GM19463 (cell line): Measurements from ENCODE around the gene PRAMEF1.
"Not testable (repeated sequence)": the region's sequence is repeated elsewhere in the genome, so short reads cannot be mapped to it uniquely, and the experiment has no call there.

Source experiments
- ATAC-seq: cut with Tn5 transposase; IDR thresholded peaks from one replicate; pipeline ENCODE4 v1.9.1; 2021; ENCODE audit warnings: mild to moderate bottlenecking, moderate library complexity; ENCODE audit not compliant: unreplicated experiment

Gene PRAMEF1, protein sequence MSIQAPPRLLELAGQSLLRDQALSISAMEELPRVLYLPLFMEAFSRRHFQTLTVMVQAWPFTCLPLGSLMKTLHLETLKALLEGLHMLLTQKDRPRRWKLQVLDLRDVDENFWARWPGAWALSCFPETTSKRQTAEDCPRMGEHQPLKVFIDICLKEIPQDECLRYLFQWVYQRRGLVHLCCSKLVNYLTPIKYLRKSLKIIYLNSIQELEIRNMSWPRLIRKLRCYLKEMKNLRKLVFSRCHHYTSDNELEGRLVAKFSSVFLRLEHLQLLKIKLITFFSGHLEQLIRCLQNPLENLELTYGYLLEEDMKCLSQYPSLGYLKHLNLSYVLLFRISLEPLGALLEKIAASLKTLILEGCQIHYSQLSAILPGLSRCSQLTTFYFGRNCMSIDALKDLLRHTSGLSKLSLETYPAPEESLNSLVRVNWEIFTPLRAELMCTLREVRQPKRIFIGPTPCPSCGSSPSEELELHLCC

DNA sequence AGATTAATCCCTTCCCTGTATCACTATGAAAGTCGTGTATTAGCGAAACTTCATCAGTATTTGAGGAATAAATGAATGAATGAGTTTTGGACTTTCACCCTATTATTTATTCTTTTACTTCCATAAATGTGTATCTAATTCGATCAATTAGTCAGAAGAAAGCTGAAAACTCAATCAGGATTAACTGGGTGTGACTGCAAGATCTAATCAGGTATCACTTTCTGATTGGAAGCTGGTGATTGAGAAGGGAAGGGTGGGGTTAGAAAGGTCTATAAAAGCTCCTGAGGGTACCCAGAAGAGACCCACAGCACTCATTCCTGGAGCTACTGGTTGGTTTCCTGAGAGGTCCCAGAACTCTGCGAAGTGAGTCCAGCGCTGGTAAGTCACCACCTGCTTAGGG is at the start of gene PRAMEF1:
PRAMEF1 (plus strand) TSS at position 301 of the 400 bp plus-strand sequence. CDS start 1,831 bp downstream, outside the sequence.
- not testable (repeated sequence) for ATAC-seq

DNA sequence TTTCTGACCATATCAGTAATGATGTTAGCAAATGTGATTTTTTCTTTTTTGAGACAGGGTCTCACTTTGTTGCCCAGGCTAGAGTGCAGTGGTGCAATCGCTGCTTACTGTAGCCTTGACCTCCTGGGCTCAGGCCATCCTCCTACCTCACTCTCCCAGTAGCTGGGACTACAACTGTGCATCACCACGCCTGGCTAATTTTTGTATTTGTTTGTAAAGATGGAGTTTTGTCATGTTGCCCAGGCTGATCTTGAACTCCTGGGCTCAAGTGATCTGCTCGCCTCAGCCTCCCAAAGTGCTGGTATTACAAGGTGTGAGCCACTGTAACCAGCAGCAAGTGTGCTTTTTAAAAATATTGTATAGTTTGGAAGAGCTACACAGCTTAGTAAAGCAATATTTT is 49.3 kb upstream of the PRAMEF1 start:
- ATAC-seq = no peak

DNA sequence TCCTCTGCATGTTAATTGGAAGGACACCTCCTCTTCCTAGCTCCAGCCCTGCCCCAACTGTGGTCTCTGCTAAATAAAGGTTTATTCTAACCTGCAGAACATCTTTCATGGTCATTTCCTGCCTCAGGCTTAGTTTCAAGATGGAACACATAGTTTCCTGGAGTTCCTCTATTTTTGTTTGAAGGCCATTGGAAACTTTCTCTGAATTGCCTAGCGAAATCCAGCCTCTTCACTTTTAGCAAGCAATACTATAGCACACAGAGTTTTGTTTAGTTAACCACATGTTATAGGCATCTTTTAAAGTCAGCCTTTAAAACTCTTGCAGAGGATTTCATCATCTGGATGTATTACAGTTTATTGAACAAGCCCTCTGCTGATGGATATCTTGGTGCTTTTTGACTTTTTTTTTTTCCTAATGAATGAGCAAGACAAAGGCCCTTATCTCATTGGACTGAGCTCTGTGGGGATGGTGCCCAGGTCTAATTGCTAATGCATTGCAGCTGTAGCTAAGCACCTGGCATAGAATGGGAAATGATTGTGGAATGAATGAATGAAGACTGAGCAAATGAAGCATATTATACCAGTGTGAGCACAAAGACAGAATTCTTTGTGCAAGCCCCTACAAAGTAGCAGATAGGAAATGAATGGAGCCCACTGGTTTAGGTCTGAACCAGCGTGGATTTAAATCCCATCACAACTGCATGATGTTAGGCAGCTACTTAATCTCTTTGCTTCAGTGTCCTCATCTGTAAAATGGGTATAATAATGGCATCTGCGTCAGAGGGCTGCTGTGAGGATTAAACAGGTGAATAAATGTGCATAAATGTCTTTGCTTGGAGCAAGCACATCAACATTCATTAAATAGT is 45.8 kb upstream of the PRAMEF1 start:
- ATAC-seq = no peak

DNA sequence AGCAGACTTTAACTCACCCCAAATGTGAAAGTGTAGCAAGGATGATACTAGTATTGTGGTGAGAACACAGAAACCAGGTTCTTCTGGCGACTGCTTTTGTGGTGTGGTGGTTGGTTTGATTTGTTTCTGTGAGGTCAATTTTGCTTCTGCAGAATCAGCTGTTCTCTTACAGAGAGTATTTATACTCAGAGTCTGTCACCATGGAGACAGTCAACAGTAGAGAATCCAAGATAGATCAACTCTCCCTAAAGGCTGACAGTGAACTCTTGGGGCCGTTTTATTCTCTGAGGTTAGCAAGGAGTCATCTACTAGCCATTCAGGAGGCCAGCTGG is 45.2 kb upstream of the PRAMEF1 start, which contains the start of gene CFAP107:
CFAP107 (plus strand) TSS at position 209 of the 332 bp plus-strand sequence. CDS start 231 bp downstream, outside the sequence.
- ATAC-seq = no peak

DNA sequence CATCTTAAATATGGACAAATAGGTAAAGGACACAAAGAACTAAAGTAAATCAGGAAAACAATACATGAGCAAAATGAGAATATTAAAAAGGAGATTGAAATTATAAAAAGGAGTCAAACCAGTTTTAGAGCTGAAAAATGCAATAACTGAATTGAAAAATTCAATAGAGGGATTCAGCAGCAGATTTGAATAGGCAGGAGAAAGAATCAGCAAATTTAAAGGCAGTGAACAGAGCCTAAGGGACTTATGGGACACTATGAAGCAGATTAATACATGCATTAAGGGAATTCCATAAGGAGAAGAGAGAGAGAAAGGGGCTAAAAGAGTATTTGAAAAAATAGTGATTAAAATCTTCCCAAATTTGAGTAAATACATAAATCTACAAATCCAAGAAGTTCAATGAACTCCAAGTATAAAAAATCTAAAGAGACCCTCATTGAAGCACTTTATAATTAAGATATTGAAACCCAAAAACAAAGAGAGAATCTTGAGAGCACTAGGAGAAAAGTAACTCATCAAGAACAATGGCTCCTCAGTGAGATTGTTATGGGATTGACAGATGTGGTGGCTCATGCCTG is 42.3 kb upstream of the PRAMEF1 start:
- no peak for ATAC-seq

DNA sequence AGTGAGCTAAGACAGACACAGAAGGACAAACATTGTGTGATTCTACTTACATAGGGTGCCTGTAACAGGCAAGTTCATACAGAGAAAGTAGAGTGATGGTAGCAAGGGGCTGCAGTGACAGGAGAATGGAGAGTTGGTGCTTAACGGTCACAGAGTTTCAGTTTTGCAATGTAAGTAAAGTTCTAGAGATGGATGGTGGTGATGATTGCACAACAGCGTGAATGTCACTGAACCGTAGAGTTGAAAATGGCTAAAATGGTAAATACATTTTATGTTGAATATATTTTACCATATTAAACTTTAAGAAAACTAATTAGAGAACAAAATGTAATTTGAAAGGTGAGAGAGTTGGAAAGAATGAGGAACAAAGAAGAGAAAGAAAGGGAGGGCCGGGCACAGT is 36.5 kb upstream of the PRAMEF1 start:
- ATAC-seq = no peak

DNA sequence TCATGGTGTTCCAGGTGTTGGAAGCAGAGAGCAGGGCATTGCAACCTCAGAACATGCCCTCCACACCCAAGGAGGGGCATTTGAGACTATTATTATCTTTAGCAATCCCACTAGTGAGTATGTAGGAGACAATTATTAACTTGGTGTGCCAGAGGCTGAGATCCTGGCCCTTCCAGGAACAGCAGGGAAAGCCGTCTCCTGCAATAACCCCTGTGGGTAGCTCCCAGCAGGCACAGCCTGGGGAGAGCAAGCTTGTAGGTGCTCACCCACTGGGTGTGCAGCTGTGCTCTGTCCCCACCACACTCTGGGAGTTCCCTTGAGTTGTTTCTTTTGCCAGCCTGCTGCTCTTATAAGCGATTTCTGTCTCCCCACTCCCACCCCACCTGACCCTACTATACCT is 34.9 kb upstream of the PRAMEF1 start:
- no peak for ATAC-seq

DNA sequence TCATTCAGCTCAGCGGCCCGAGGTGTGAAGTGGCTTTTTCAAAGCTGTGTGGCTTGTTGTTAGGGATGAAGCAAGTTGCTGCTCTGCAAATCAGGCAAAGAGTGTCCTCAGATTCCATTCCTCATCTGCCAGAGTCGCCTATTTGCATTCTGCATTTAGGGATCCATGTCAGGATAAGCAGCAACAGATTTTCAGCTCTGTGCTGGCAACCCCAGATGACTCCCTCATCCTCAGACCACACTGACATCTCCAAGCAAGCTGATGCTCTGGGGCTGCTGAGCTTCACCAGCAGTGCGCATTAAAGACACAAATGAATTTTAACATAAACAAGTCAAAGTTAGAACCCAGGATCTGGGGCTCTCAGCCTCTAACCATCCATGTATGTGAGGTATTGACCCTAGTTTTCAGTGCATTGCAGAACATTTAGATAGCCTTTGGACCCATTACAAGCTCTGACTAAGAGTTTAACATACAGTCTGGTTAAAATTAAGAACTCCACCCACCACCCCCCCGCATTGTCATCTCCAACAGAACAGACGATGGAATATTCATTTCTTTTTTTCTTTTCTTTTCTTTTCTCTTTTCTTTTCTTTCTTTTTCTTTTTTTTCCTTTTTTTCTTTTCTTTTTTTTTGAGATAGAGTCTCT is 34.3 kb upstream of the PRAMEF1 start:
- no peak for ATAC-seq

DNA sequence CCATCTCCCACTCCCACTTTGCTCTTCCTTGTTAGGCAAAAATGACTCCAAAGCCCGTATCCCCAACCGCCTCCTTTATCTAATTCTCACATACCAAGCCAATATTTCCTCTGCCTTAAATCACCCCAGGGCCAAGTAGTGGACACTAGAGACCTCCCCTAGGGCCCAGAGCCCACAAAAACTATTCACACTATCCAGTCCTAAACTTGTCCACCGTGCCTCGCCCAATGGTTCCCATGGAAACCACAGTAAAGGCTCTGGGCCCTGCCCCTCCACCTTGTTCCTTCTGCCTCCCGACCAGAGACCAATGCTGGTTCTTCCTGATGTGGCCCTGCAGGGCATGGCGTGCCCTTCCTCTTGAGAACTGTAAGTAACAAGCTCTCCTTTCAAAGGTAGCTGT is 33.4 kb upstream of the PRAMEF1 start:
- no peak for ATAC-seq

DNA sequence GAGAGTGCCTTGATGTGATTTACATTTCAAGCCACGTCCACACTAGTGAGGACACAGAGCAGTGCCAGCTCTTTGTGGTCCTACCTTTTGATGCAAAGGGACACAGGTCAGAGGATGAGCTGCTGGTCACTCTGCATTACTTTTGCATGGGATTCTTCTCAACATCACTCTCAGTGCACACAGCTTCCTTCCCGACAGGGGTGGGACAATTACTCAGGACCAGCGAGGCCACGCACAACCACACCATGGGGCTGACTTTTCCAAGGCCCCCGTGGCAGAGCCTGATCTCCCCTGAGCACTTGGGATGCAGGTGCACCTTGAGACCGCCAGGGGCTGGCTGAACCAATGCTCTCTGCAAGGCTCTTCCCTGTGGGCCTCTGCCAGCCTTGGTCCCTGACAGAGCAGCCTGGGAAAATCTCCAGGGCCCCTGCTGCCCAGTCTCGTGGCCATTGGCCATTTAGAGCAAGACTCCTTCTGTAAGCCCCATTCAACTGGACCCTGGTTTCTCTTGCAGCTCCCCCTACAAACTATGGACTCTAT is 30.9 kb upstream of the PRAMEF1 start:
- ATAC-seq = no peak

DNA sequence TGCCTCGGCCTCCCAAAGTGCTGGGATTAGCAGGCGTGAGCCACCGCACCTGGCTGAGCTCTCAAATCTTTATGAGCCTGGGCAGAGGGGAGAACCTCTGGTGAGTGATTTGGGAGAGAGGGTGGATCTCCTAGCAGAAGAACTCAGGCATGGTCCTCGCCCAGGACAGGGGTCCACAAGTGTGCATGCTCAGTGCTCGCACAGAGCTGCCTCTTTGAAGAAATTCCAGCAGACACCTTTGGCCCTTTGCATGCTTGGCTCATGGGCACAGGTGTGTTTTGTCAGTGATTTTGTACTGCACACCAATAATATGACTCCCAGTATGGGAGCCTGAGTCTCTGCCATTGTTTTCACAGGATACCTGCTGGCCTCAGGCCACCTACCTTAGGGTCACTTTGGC is 29.4 kb upstream of the PRAMEF1 start:
- ATAC-seq = no peak

DNA sequence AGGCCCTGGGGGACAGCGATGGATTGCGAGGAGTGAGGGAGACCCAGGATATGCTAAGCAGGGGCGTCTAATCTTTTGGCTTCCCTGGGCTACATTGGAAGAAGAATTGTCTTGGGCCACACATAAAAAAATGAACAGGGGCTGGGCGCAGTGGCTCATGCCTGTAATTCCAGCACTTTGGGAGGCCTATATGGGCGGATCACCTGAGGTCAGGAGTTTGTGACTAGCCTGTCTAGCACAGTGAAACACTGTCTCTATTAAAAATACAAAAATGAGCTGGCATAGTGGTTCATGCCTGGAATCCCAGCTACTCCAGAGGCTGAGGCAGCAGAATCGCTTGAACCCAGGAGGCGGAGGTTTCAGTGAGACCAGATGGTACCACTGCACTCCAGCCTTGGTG is 28.4 kb upstream of the PRAMEF1 start:
- no peak for ATAC-seq

DNA sequence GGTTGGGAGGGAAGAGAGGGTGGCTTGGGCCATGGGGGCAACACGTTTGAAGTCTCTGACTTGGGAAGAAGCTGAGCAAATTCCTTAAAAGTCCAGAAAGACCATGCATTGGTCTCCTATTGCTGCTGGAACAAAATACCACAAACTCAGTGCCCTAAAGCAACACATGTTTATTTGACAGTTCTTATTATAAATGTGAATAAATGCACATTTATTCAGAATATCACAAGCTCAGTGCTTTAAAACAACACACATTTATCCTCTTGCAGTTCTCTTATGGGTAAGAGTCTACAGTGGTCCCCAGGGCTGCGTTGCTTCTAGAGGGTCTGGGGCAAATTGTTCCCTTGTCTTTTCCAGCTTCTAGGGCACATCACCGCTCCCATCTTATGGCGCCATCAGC is 27.7 kb upstream of the PRAMEF1 start:
- no peak for ATAC-seq

DNA sequence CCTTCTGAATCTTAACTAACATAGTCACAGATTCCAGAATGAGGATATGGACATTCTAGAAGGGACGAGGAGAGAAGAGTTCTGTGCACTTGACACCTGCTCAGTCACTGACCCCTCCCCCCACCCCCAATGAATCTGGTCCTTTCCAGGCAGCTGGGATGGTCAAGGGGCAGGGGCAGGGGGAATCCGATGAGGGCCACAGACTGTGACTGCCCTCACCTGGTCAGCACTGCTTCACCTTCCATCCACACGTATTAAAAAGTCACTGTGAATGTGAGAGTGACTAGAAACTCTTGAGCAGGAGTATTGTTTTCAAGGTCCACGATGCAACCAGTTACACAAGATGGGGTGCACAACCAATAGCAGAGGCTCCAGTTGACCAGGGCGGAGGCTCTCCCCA is 27.2 kb upstream of the PRAMEF1 start:
- no peak for ATAC-seq

DNA sequence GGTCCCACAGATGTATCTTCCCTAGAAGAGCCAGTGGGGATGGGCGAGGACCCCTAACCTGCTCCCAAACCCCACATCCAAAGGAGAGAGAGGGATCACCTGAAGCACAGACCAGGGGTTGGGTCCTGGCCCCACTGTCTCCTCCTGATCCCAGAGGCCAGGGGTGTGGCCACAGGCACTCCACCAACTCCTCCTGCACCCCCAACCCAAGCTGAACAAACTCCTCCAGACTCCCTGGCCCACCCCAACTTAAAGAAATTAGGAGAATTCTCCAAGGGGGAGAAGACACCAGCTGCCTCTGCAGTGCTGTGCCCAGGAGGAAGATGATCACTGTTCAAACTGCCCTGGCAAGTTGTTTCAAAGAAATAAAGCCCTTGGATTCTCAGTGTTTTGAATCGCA is 22.2 kb upstream of the PRAMEF1 start:
- ATAC-seq = no peak

DNA sequence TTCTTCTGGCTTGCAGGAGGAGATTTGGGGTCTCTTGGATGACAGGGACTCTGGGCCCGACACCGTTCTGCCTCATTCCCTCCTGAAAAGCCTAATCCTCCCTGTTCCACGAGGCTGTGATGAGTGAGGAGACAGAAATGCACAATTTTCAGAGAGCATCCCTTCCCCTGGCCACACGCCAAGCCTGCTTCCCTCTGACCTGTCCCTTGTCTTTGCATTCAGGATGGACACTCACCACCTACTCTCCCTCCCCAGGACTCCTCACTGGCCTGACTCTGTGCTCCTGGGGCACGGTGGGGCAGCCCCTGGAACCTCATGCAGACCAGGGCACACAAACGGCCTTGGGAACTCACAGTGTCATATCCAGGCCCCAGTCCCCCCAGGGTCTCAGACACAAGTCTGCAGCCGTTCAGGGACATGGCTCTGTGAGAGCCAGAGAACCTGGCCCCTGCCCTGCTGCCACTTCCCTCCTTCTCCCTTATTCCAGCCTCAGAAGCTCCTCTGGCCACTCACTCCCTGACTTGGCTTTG is 21.2 kb upstream of the PRAMEF1 start:
- ATAC-seq = no peak

DNA sequence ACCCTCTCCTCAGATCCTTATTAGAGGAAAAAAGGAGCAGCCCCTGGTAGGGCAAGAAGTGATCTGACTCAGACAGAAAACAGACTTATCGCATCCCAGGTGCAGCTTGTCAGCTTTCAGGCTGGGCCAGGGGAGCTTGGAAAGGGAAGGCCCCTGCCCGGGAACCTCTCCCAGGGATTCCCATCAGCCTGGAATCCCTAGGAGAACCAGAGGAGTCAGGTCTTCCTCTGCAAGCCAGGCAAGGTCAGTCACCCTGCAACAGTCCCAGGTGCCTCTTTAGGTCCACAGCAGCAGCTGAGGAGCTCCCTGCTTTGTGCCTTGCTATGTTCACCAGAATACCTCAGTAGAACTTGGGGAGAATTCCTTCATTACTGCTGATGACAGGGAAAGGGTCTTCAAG is 20.6 kb upstream of the PRAMEF1 start:
- ATAC-seq = no peak

DNA sequence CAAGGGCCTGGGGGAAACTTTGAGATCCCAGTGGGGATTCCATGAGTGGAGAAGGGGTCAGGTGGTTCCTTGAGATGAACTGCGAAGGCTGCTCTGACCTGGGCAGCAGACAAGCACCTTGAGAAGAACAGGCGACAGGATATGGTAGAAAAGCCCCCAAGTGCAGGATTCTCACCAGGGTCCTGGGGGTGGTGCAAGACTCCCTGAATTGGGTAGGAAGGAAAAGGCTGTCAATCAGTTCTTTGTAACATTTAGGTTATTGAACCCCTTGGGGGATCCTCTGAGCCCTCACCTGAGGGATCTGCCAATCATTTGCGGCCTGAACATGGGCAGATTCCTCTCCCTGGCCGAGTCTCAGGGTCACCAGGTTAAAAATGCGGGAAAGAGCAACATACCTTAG is 20.0 kb upstream of the PRAMEF1 start:
- ATAC-seq = no peak

DNA sequence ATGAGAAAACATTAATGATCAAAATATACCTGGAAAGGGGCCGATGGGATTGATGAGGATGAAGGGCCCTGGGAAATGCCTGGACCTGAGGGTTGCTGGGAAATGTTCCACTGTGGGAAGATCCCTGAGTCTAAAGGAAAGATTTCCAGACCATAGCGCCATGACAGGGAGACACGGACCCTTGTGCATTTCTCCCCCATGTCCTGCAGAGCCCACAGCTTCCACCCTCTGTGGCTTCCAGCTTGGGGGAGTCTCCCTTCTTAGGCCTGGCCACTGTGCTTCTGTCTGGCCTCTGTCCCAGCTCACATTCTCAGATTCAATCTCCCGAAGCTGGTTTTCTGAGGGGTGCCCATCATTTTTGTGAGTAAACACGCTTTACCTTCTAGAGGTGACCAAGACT is 18.7 kb upstream of the PRAMEF1 start:
- ATAC-seq = no peak

DNA sequence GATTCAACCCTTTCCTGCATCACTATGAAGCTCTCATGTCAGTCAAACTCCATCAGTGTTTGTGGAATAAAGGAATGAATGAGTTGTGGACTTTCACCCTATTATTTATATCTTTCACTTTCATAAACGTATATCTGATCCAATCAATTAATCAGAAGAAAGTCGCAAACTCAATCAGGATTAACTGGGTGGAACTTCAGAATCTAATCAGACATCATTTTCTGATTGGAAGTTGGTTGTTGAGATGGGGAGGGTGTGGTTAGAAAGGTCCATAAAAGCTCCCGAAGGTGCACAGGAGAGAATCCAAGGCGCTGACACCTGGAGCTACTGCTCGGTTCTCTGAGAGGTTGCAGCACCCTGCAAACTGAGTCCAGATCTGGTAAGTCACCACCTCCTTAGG is 17.8 kb upstream of the PRAMEF1 start, which contains the start of gene PRAMEF12:
PRAMEF12 (plus strand) TSS at position 301 of the 400 bp plus-strand sequence. CDS start 1,130 bp downstream, outside the sequence.
- no peak for ATAC-seq
